SU-DHL-6 (cell line): ENCODE results near the gene ECSIT.
"Not testable (repeated sequence)": the region's sequence is repeated elsewhere in the genome, so short reads cannot be mapped to it uniquely, and the experiment has no call there.

ENCODE experiments used
- H2AFZ ChIP-seq: fragments of 200-600 bp; sonication (generic); 2 replicates; pipeline ENCODE4 v1.6.1; 2014; ENCODE audit warnings: low read depth, mild to moderate bottlenecking, moderate library complexity, mixed read lengths, antibody characterized with exemption, low read length; ENCODE audit not compliant: severe bottlenecking
- H3F3A ChIP-seq: fragments of 200-600 bp; shearing (Covaris generic); 2 replicates; pipeline ENCODE4 v1.6.0; 2016; ENCODE audit warnings: antibody characterized with exemption, mild to moderate bottlenecking; ENCODE audit not compliant: insufficient read depth
- H3K27ac ChIP-seq: fragments of 200-600 bp; sonication (generic); 2 replicates; pipeline ENCODE4 v1.5.1; 2016; ENCODE audit warnings: low read depth, mild to moderate bottlenecking, low read length, moderate library complexity, mixed read lengths
- H3K27me3 ChIP-seq: fragments of 200-600 bp; sonication (generic), shearing (Covaris generic); 2 replicates; pipeline ENCODE4 v1.6.0; 2014; ENCODE audit warnings: mild to moderate bottlenecking, low read length
- H3K36me3 ChIP-seq: fragments of 200-600 bp; sonication (generic); 2 replicates; pipeline ENCODE4 v1.6.1; 2014; ENCODE audit warnings: mild to moderate bottlenecking, low read length, mixed read lengths
- H3K4me2 ChIP-seq: fragments of 300-600, 200-600 bp; shearing (Covaris generic), sonication (generic); 2 replicates; pipeline ENCODE4 v1.6.0; 2014; ENCODE audit warnings: low read length, low read depth, mild to moderate bottlenecking; ENCODE audit not compliant: poor library complexity, severe bottlenecking
- H3K4me3 ChIP-seq: fragments of 200-600 bp; sonication (generic); 2 replicates; pipeline ENCODE4 v1.5.1; 2014; ENCODE audit warnings: antibody characterized with exemption, low read length, mild to moderate bottlenecking, mixed read lengths; ENCODE audit not compliant: insufficient read depth, poor library complexity, severe bottlenecking
- H3K79me2 ChIP-seq: fragments of 200-600 bp; sonication (generic); 2 replicates; pipeline ENCODE4 v1.6.1; 2014; ENCODE audit warnings: mild to moderate bottlenecking, low read length, moderate library complexity; ENCODE audit not compliant: insufficient read depth
- H3K9ac ChIP-seq: fragments of 200-600 bp; sonication (generic); 2 replicates; pipeline ENCODE4 v1.7.0; 2014; ENCODE audit warnings: mild to moderate bottlenecking, low read length
- H3K9me2 ChIP-seq: fragments of 200-600 bp; sonication (generic); replicated peaks from 2 replicates; pipeline ENCODE4 v1.6.1; 2014; ENCODE audit warnings: low read length; ENCODE audit not compliant: insufficient read depth
- H3K9me3 ChIP-seq: fragments of 200-600 bp; sonication (generic); 2 replicates; pipeline ENCODE4 v1.6.1; 2014; ENCODE audit warnings: low read length, mixed read lengths; ENCODE audit not compliant: insufficient read depth
- H4K20me1 ChIP-seq: fragments of 200-600 bp; sonication (generic); 2 replicates; pipeline ENCODE4 v1.6.1; 2014; ENCODE audit warnings: low read depth, mild to moderate bottlenecking, antibody characterized with exemption, low read length, moderate library complexity, mixed read lengths
- EZH2phosphoT487 ChIP-seq: fragments of 200-600 bp; sonication (generic), shearing (Covaris generic); conservative IDR thresholded peaks from 2 replicates; pipeline ENCODE4 v1.6.1; 2018; ENCODE audit warnings: mild to moderate bottlenecking, antibody characterized with exemption, low read length, moderate library complexity, mixed read lengths
- TF ChIP-seq, protein P1 (sequence below): fragments of 200-600 bp; sonication (generic); IDR thresholded peaks from one replicate; pipeline ENCODE4 v1.5.1; 2017; ENCODE audit warnings: antibody characterized with exemption, mild to moderate bottlenecking, low read length, moderate library complexity; ENCODE audit not compliant: insufficient read depth, poor library complexity, severe bottlenecking

The ECSIT gene

DNA sequence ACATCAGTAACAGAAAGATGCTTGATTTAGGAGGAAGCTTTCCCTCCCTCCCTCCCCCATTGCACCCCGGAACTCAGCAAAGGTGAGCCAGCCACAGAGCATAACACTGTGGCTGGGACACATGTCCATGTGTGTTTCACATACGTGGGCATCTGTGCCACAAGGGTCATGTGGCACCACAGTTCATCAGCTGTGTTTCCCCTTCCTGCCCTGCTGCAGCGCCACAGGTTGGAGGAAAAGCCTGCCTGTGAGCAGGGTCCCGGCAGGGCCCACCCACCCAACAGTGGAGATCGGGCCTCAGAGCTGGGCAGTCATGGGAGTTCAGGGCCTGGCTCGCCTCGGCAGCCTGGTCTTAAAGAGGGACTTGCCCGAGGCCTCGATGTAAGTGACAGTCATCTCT lies 45.8 kb upstream of the ECSIT start:
- no peak overlapping the region for H2AFZ ChIP-seq
- no peaks in the 10 kb centered on the region for H3K9me3 ChIP-seq
- H3K9ac ChIP-seq = no peak overlapping the region
- H3K79me2 ChIP-seq = no peaks in the 10 kb centered on the region
- no peak overlapping the region for H3K4me3 ChIP-seq
- TF ChIP-seq, protein P1, sequence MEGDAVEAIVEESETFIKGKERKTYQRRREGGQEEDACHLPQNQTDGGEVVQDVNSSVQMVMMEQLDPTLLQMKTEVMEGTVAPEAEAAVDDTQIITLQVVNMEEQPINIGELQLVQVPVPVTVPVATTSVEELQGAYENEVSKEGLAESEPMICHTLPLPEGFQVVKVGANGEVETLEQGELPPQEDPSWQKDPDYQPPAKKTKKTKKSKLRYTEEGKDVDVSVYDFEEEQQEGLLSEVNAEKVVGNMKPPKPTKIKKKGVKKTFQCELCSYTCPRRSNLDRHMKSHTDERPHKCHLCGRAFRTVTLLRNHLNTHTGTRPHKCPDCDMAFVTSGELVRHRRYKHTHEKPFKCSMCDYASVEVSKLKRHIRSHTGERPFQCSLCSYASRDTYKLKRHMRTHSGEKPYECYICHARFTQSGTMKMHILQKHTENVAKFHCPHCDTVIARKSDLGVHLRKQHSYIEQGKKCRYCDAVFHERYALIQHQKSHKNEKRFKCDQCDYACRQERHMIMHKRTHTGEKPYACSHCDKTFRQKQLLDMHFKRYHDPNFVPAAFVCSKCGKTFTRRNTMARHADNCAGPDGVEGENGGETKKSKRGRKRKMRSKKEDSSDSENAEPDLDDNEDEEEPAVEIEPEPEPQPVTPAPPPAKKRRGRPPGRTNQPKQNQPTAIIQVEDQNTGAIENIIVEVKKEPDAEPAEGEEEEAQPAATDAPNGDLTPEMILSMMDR = no peak
- TF ChIP-seq EZH2phosphoT487 = no peak
- H3F3A ChIP-seq = no peaks in the 10 kb centered on the region
- no peaks in the 10 kb centered on the region for H3K27me3 ChIP-seq
- no peaks in the 10 kb centered on the region for H3K36me3 ChIP-seq
- H3K9me2 ChIP-seq = no peaks in the 10 kb centered on the region
- no peak overlapping the region for H3K4me2 ChIP-seq
- no peak overlapping the region for H3K27ac ChIP-seq
- no peaks in the 10 kb centered on the region for H4K20me1 ChIP-seq

DNA sequence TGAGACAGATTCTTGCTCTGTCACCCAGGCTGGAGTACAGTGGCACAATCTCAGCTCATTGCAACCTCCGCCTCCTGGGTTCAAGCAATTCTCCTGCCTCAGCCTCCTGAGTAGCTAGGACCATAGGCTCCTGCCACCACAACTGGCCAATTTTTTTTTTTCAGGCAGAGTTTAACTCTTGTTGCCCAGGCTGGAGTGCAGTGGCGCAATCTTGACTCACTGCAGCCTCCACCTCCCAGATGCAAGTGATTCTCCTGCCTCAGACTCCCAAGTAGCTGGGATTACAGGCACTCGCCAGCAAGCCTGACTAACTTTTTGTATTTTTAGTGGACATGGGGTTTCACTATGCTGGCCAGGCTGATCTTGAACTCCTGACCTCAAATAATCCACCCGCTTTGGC lies 44.8 kb upstream of the ECSIT start:
- H3K9me3 ChIP-seq, H3K27me3 ChIP-seq, H3F3A ChIP-seq, H3K79me2 ChIP-seq, H3K4me2 ChIP-seq, H3K36me3 ChIP-seq, H3K27ac ChIP-seq, H3K9me2 ChIP-seq, H3K4me3 ChIP-seq, H4K20me1 ChIP-seq, H2AFZ ChIP-seq, H3K9ac ChIP-seq: not testable (repeated sequence)

DNA sequence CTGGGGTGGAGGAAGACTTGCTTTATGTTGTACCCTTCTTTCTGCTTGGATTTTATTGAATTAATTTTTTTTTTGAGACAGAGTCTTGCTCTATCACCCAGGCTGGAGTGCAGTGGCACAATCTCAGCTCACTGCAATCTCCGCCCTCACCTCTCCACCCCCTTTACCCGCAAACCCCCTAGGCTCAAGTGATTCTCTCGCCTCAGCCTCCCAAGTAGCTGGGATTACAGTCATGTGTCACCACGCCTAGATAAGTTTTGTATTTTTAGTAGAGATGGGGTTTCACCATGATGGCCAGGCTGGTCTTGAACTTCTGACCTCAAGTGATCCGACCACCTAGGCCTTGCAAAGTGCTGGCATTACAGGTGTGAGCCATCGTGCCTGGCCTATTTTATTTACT lies 44.4 kb upstream of the ECSIT start:
- not testable (repeated sequence) for H3K27me3 ChIP-seq, H3K36me3 ChIP-seq, H3F3A ChIP-seq, H3K27ac ChIP-seq, H3K9me2 ChIP-seq, H2AFZ ChIP-seq, H3K9me3 ChIP-seq, H4K20me1 ChIP-seq, H3K9ac ChIP-seq, H3K4me3 ChIP-seq, H3K4me2 ChIP-seq, H3K79me2 ChIP-seq

DNA sequence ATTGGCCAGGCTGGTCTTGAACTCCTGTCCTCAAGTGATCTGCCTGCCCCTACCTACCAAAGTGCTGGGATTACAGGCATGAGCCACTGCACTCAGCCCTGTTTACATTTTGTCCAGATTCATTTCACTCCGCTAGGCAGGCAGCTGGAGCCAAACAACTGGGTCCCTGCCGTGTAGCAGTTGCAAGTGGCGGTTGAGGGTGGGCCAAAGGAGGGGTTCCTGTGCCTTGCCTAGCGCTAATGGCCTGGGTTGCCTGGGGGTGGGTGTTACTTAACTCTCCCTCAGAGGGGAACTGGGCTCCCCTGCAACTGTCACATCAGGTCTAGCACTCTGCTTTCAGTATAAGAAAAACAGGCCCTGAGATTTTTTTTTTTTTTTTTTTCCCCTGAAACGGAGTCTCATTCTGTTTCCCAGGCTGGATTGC lies 41.1 kb upstream of the ECSIT start:
- no peak overlapping the region for H3K27ac ChIP-seq
- TF ChIP-seq EZH2phosphoT487 = no peak
- TF ChIP-seq, protein P1 = no peak
- no peaks in the 10 kb centered on the region for H3K36me3 ChIP-seq
- H3K4me2 ChIP-seq = no peak overlapping the region
- peaks cover 13% of the 10 kb centered on the region for H3F3A ChIP-seq
- H3K9me3 ChIP-seq = no peaks in the 10 kb centered on the region
- no peaks in the 10 kb centered on the region for H4K20me1 ChIP-seq
- H3K4me3 ChIP-seq = no peak overlapping the region
- H2AFZ ChIP-seq = no peak overlapping the region
- H3K9ac ChIP-seq = no peak overlapping the region
- H3K79me2 ChIP-seq = no peaks in the 10 kb centered on the region
- H3K27me3 ChIP-seq = no peaks in the 10 kb centered on the region
- no peaks in the 10 kb centered on the region for H3K9me2 ChIP-seq
